Measurements from ENCODE around the gene OLIG1. TPM values are rescaled to one million over a fixed set of nuclear protein-coding genes. Genes with fewer than 3 reads are reported as not detected.

OLIG1 gene
- total RNA-seq, 1 experiment from 2014 or later: not detected

- no peaks in the 10 kb centered on the region for H3K79me2 ChIP-seq (ENCODE audit: low read depth)
- no peaks in the 10 kb centered on the region for H3K9me3 ChIP-seq (ENCODE audit: insufficient read depth, low read depth)
- H3K27me3 ChIP-seq (ENCODE audit: insufficient read depth, low read depth): peaks cover 24% of the 10 kb centered on the region
- no peaks in the 10 kb centered on the region for H4K20me1 ChIP-seq (ENCODE audit: insufficient read depth)
- H2AFZ ChIP-seq: no peak overlapping the region
- TF ChIP-seq EZH2 (IDR thresholded peaks at IDR 0.05; ENCODE audit: low read depth) (no peak), CTCF (conservative IDR thresholded peaks at IDR 0.05) (no peak)
- H3K4me1 ChIP-seq (replicated peaks; ENCODE audit: insufficient read depth): no peaks in the 10 kb centered on the region
- H3K9me2 ChIP-seq (ENCODE audit: insufficient read depth): no peaks in the 10 kb centered on the region
- CTCF ChIA-PET: no interaction called here
- DNase-seq: no peak
- POLR2A ChIA-PET (ENCODE audit: unreplicated experiment): no interaction called here
- H3K27ac ChIP-seq: no peak overlapping the region
- intact Hi-C loops (cut with micrococcal nuclease; ENCODE audit: unreplicated experiment): no loop called here
- BruUV-seq (replicated peaks): no TSS peak
- H3F3A ChIP-seq (ENCODE audit: insufficient read depth, low read depth): no peaks in the 10 kb centered on the region
- H3K4me2 ChIP-seq: no peak overlapping the region
- no peak overlapping the region for H3K4me3 ChIP-seq
- no peaks in the 10 kb centered on the region for H3K36me3 ChIP-seq (ENCODE audit: low read depth)
Observed at GRCh38 chr21:33073636-33074035, 3.7 kb downstream of the OLIG1 start.

- Histone ChIP-seq H3F3A (ENCODE audit: insufficient read depth, low read depth) (no peaks in the 10 kb centered on the region), H2AFZ (no peak overlapping the region), H3K9me2 (ENCODE audit: insufficient read depth) (no peaks in the 10 kb centered on the region), H3K36me3 (ENCODE audit: low read depth) (no peaks in the 10 kb centered on the region), H3K4me2 (no peak overlapping the region), H3K9me3 (ENCODE audit: insufficient read depth, low read depth) (no peaks in the 10 kb centered on the region), H4K20me1 (ENCODE audit: insufficient read depth) (no peaks in the 10 kb centered on the region), H3K79me2 (ENCODE audit: low read depth) (no peaks in the 10 kb centered on the region), H3K27ac (no peak overlapping the region), H3K27me3 (ENCODE audit: insufficient read depth, low read depth) (peaks cover 18% of the 10 kb centered on the region), H3K4me1 (replicated peaks; ENCODE audit: insufficient read depth) (no peaks in the 10 kb centered on the region), H3K4me3 (no peak overlapping the region)
- ChIA-PET CTCF (no interaction called here), POLR2A (ENCODE audit: unreplicated experiment) (no interaction called here)
- TF ChIP-seq EZH2 (IDR thresholded peaks at IDR 0.05; ENCODE audit: low read depth) (no peak), CTCF (conservative IDR thresholded peaks at IDR 0.05) (no peak)
- BruUV-seq (replicated peaks): no TSS peak
- intact Hi-C loops (cut with micrococcal nuclease; ENCODE audit: unreplicated experiment): no loop called here
- DNase-seq: no peak
Observed at GRCh38 chr21:33075128-33075527, 5.2 kb downstream of the OLIG1 start.

GRCh38 chr21:33075596-33076195 is 5.8 kb downstream of the OLIG1 start:
- Histone ChIP-seq H3K27ac (no peak overlapping the region), H3K4me3 (no peak overlapping the region), H3K4me1 (replicated peaks; ENCODE audit: insufficient read depth) (no peaks in the 10 kb centered on the region), H2AFZ (no peak overlapping the region), H3K79me2 (ENCODE audit: low read depth) (no peaks in the 10 kb centered on the region), H3K4me2 (no peak overlapping the region), H3K9me3 (ENCODE audit: insufficient read depth, low read depth) (no peaks in the 10 kb centered on the region), H4K20me1 (ENCODE audit: insufficient read depth) (no peaks in the 10 kb centered on the region), H3K27me3 (ENCODE audit: insufficient read depth, low read depth) (peaks cover 18% of the 10 kb centered on the region), H3K36me3 (ENCODE audit: low read depth) (no peaks in the 10 kb centered on the region), H3K9me2 (ENCODE audit: insufficient read depth) (no peaks in the 10 kb centered on the region), H3F3A (ENCODE audit: insufficient read depth, low read depth) (no peaks in the 10 kb centered on the region)
- TF ChIP-seq EZH2 (IDR thresholded peaks at IDR 0.05; ENCODE audit: low read depth) (no peak), CTCF (conservative IDR thresholded peaks at IDR 0.05) (no peak)
- ChIA-PET CTCF (no interaction called here), POLR2A (ENCODE audit: unreplicated experiment) (no interaction called here)
- DNase-seq: no peak
- intact Hi-C loops (cut with micrococcal nuclease; ENCODE audit: unreplicated experiment): no loop called here
- no TSS peak for BruUV-seq (replicated peaks)

Data from PC-9 (cell line).